SK-N-SH (cell line): ENCODE measurements around the gene TSC22D2. TPM values are rescaled to one million over a fixed set of nuclear protein-coding genes. Genes with fewer than 3 reads are reported as not detected.

Experiments
- CTCF ChIA-PET: fragments of 300-600, 350-600 bp; formaldehyde crosslinking; extraction: SDS; loops from one replicate; lab custom pipeline; 2021; lab: Yijun Ruan, JAX
- POLR2A ChIA-PET: fragments of 350-600 bp; sonication (Branson Sonifier 250); formaldehyde crosslinking; extraction: SDS; loops from one replicate; lab custom pipeline; 2020; ENCODE audit warnings: antibody characterized with exemption, inconsistent platforms; lab: Yijun Ruan, JAX
- DNase-seq: peaks from one replicate; pipeline ENCODE4 v3.0.0; 2012
- H2AFZ ChIP-seq: fragments of 200-600 bp; sonication (generic); 2 replicates; pipeline ENCODE4 v1.8.1; 2016; ENCODE audit warnings: antibody characterized with exemption, mild to moderate bottlenecking, low read depth
- H3F3A ChIP-seq: fragments of 200-600 bp; sonication (generic); replicated peaks from 2 replicates; pipeline ENCODE3; 2016; ENCODE audit warnings: antibody characterized with exemption, mild to moderate bottlenecking; ENCODE audit not compliant: insufficient read depth
- H3K27ac ChIP-seq, 2 experiments: fragments of 200-500 bp in 1 of 2; fragments of 200-600 bp in 1 of 2; sonication (Bioruptor generic) in 1 of 2; sonication (generic), shearing (Covaris generic) in 1 of 2; 2 replicates each; pipeline versions ENCODE4 v1.5.1 to v1.6.1; 2014 to 2016; ENCODE audit warnings: low read depth in 2 of 2, inconsistent platforms in 1 of 2, low read length in 1 of 2, mild to moderate bottlenecking in 1 of 2, mixed read lengths in 1 of 2
- H3K27me3 ChIP-seq: fragments of 200-600 bp; sonication (generic), shearing (Covaris generic); 2 replicates; pipeline ENCODE4 v1.6.1; 2016; ENCODE audit warnings: mixed run types; ENCODE audit not compliant: insufficient read depth
- H3K36me3 ChIP-seq, 2 experiments: fragments of 200-500 bp in 1 of 2; fragments of 200-600 bp in 1 of 2; sonication (Bioruptor generic) in 1 of 2; sonication (generic) in 1 of 2; replicated peaks in 1 of 2; 2 replicates each; pipeline versions ENCODE3 to v1.5.1; 2014 to 2016; ENCODE audit warnings: low read length in 1 of 2, mild to moderate bottlenecking in 1 of 2; ENCODE audit not compliant: insufficient read depth in 2 of 2, control insufficient read depth in 1 of 2
- H3K4me1 ChIP-seq, 2 experiments: fragments of 200-500 bp in 1 of 2; fragments of 200-600 bp in 1 of 2; sonication (Bioruptor generic) in 1 of 2; sonication (generic), shearing (Covaris generic) in 1 of 2; 2 replicates each; pipeline versions ENCODE4 v1.5.1 to v1.6.1; 2014 to 2016; ENCODE audit warnings: low read depth in 1 of 2, low read length in 1 of 2, mixed run types in 1 of 2; ENCODE audit not compliant: insufficient read depth in 2 of 2, control insufficient read depth in 1 of 2
- H3K4me2 ChIP-seq: fragments of 200-600 bp; sonication (generic), shearing (Covaris generic); 2 replicates; pipeline ENCODE4 v1.6.1; 2017; ENCODE audit warnings: mixed run types
- H3K4me3 ChIP-seq, 2 experiments: fragments of 200-500 bp in 1 of 2; fragments of 200-600 bp in 1 of 2; sonication (Bioruptor generic) in 1 of 2; sonication (generic), shearing (Covaris generic) in 1 of 2; 2 replicates each; pipeline versions ENCODE4 v1.5.1 to v1.8.1; 2014 to 2016; ENCODE audit warnings: low read depth in 2 of 2, inconsistent platforms in 1 of 2, low read length in 1 of 2, mild to moderate bottlenecking in 1 of 2, mixed read lengths in 1 of 2, moderate library complexity in 1 of 2
- H3K79me2 ChIP-seq: fragments of 200-600 bp; sonication (generic); 2 replicates; pipeline ENCODE4 v1.8.1; 2017; ENCODE audit warnings: mild to moderate bottlenecking; ENCODE audit not compliant: insufficient read depth
- H3K9ac ChIP-seq: fragments of 200-600 bp; sonication (generic); 2 replicates; pipeline ENCODE4 v1.6.1; 2017; ENCODE audit warnings: mixed run types
- H3K9me2 ChIP-seq: fragments of 200-600 bp; sonication (generic); 2 replicates; pipeline ENCODE4 v1.6.1; 2017; ENCODE audit warnings: mixed run types
- H3K9me3 ChIP-seq: fragments of 200-600 bp; sonication (generic); 2 replicates; pipeline ENCODE4 v1.6.1; 2017; ENCODE audit warnings: mixed run types, mild to moderate bottlenecking, moderate library complexity
- H4K20me1 ChIP-seq: fragments of 200-600 bp; sonication (generic); 2 replicates; pipeline ENCODE4 v1.6.1; 2017; ENCODE audit warnings: mild to moderate bottlenecking, mixed run types; ENCODE audit not compliant: insufficient read depth
- EZH2phosphoT487 ChIP-seq: fragments of 200-600 bp; sonication (generic); IDR thresholded peaks from 2 replicates; pipeline ENCODE4 v1.6.1; 2017; ENCODE audit warnings: low read depth, mixed run types, mild to moderate bottlenecking, antibody characterized with exemption, moderate library complexity, borderline replicate concordance
- FOXM1 ChIP-seq: IDR thresholded peaks from 2 replicates; pipeline ENCODE4 v1.4.0; 2012; ENCODE audit warnings: low read depth, mild to moderate bottlenecking
- MXI1 ChIP-seq: IDR thresholded peaks from 2 replicates; pipeline ENCODE4 v1.6.1; 2012; ENCODE audit warnings: mild to moderate bottlenecking, low read depth, low read length, improper control_type of control experiment
- NFIC ChIP-seq: IDR thresholded peaks from 2 replicates; pipeline ENCODE4 v1.4.0; 2012; ENCODE audit warnings: borderline replicate concordance
- RCOR1 ChIP-seq: fragments of 150-350 bp; IDR thresholded peaks from 2 replicates; pipeline ENCODE4 v1.6.1; 2017; ENCODE audit warnings: antibody characterized with exemption, low read length
- RXRA ChIP-seq: IDR thresholded peaks from 2 replicates; pipeline ENCODE4 v1.4.0; 2012; ENCODE audit warnings: low read depth, mild to moderate bottlenecking, borderline replicate concordance
- SIN3A ChIP-seq: IDR thresholded peaks from 2 replicates; pipeline ENCODE4 v1.6.1; 2012; ENCODE audit warnings: low read depth, mild to moderate bottlenecking, low read length, moderate library complexity, borderline replicate concordance
- SMC3 ChIP-seq: IDR thresholded peaks from 2 replicates; pipeline ENCODE4 v1.6.1; 2012; ENCODE audit warnings: low read depth, low read length, improper control_type of control experiment
- TAF1 ChIP-seq: IDR thresholded peaks from 2 replicates; pipeline ENCODE4 v1.6.1; 2012; ENCODE audit warnings: low read depth, mild to moderate bottlenecking, low read length, moderate library complexity, borderline replicate concordance
- TCF12 ChIP-seq: IDR thresholded peaks from 2 replicates; pipeline ENCODE4 v1.4.0; 2012
- TEAD4 ChIP-seq: IDR thresholded peaks from 2 replicates; pipeline ENCODE4 v1.4.0; 2012; ENCODE audit warnings: mild to moderate bottlenecking, borderline replicate concordance; ENCODE audit not compliant: insufficient read depth
- USF2 ChIP-seq: fragments of 150-350 bp; IDR thresholded peaks from 2 replicates; pipeline ENCODE4 v1.6.1; 2017; ENCODE audit warnings: antibody characterized with exemption, low read length, low read depth, borderline replicate concordance
- WGBS: methylation state at CpG from one replicate; pipeline ENCODE4 v1.1.6; 2017; ENCODE audit warnings: low lambda C conversion rate; 5-methylcytosine and 5-hydroxymethylcytosine counted together
- polyA plus RNA-seq, 3 experiments: library from polyadenylated mRNA; depleted of rRNA; stranded (reverse); fragments of >200 nt; gene quantifications; 2 replicates each; pipeline ENCODE4 v1.2.3, GENCODE V29; 2012
- TF ChIP-seq, protein P1 (sequence below): fragments of 200-600 bp; sonication (generic); IDR thresholded peaks from 2 replicates; pipeline ENCODE4 v1.6.1; 2017; ENCODE audit warnings: antibody characterized with exemption, mild to moderate bottlenecking, moderate library complexity
- TF ChIP-seq, protein P2 (sequence below): IDR thresholded peaks from 2 replicates; pipeline ENCODE4 v1.4.0; 2012; ENCODE audit warnings: low read depth, borderline replicate concordance
- TF ChIP-seq, protein P3 (sequence below): IDR thresholded peaks from 2 replicates; pipeline ENCODE4 v1.6.1; 2012; ENCODE audit warnings: mild to moderate bottlenecking, low read depth, low read length, moderate library complexity
- TF ChIP-seq, protein P4 (sequence below): fragments of 150-350 bp; IDR thresholded peaks from 2 replicates; pipeline ENCODE4 v1.6.1; 2016; ENCODE audit warnings: mild to moderate bottlenecking, low read depth, low read length
- TF ChIP-seq, protein P5 (sequence below): IDR thresholded peaks from 2 replicates; pipeline ENCODE4 v1.4.0; 2012; ENCODE audit warnings: low read depth

The TSC22D2 gene
- polyA plus RNA-seq, 1 of the 3 experiments (the other 2 are of a cell fraction) = 4.8 TPM

DNA sequence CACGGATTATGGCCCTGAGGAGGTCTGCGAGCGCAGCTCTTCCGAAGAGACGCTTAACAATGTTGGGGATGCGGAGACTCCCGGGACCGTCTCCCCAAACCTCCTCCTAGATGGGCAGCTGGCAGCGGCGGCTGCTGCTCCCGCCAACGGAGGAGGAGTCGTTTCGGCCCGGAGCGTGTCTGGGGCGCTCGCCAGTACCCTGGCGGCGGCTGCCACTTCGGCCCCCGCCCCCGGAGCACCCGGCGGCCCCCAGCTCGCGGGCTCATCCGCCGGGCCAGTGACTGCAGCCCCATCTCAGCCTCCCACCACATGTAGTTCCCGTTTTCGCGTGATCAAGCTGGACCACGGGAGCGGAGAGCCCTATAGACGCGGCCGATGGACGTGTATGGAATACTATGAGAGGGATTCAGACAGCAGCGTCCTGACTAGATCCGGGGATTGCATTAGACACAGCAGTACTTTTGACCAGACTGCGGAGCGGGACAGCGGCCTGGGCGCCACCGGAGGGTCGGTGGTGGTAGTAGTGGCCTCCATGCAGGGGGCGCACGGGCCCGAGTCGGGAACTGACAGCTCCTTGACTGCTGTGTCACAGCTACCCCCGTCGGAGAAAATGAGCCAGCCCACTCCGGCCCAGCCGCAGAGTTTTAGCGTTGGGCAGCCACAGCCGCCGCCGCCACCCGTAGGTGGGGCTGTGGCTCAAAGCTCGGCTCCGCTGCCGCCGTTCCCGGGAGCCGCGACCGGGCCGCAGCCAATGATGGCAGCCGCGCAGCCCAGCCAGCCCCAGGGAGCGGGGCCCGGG is 1.6 kb downstream of the TSC22D2 start (continued):
- no peak for TF ChIP-seq TEAD4
- TF ChIP-seq, protein P1, sequence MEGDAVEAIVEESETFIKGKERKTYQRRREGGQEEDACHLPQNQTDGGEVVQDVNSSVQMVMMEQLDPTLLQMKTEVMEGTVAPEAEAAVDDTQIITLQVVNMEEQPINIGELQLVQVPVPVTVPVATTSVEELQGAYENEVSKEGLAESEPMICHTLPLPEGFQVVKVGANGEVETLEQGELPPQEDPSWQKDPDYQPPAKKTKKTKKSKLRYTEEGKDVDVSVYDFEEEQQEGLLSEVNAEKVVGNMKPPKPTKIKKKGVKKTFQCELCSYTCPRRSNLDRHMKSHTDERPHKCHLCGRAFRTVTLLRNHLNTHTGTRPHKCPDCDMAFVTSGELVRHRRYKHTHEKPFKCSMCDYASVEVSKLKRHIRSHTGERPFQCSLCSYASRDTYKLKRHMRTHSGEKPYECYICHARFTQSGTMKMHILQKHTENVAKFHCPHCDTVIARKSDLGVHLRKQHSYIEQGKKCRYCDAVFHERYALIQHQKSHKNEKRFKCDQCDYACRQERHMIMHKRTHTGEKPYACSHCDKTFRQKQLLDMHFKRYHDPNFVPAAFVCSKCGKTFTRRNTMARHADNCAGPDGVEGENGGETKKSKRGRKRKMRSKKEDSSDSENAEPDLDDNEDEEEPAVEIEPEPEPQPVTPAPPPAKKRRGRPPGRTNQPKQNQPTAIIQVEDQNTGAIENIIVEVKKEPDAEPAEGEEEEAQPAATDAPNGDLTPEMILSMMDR = peak; percentile 52
- TF ChIP-seq TCF12 = no peak
- TF ChIP-seq, protein P2, sequence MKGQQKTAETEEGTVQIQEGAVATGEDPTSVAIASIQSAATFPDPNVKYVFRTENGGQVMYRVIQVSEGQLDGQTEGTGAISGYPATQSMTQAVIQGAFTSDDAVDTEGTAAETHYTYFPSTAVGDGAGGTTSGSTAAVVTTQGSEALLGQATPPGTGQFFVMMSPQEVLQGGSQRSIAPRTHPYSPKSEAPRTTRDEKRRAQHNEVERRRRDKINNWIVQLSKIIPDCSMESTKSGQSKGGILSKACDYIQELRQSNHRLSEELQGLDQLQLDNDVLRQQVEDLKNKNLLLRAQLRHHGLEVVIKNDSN = no peak
- 0 out of 2 replicates have a peak, but pooled peaks have one; percentile 12 for TF ChIP-seq TAF1
- TF ChIP-seq, all 33 proteins: peak for 7

GRCh38 chr3:150410311-150411105 is 2.4 kb downstream of the TSC22D2 start:
- TF ChIP-seq FOXM1 (no peak), SIN3A (peak; percentile 55; the same call in 1 of the 2 replicates), RXRA (no peak), MXI1 (peak; percentile 50; the same call in 1 of the 2 replicates), EZH2phosphoT487 (no peak), SMC3 (no peak), USF2 (no peak), NFIC (no peak), RCOR1 (no peak)
- TF ChIP-seq, protein P3, sequence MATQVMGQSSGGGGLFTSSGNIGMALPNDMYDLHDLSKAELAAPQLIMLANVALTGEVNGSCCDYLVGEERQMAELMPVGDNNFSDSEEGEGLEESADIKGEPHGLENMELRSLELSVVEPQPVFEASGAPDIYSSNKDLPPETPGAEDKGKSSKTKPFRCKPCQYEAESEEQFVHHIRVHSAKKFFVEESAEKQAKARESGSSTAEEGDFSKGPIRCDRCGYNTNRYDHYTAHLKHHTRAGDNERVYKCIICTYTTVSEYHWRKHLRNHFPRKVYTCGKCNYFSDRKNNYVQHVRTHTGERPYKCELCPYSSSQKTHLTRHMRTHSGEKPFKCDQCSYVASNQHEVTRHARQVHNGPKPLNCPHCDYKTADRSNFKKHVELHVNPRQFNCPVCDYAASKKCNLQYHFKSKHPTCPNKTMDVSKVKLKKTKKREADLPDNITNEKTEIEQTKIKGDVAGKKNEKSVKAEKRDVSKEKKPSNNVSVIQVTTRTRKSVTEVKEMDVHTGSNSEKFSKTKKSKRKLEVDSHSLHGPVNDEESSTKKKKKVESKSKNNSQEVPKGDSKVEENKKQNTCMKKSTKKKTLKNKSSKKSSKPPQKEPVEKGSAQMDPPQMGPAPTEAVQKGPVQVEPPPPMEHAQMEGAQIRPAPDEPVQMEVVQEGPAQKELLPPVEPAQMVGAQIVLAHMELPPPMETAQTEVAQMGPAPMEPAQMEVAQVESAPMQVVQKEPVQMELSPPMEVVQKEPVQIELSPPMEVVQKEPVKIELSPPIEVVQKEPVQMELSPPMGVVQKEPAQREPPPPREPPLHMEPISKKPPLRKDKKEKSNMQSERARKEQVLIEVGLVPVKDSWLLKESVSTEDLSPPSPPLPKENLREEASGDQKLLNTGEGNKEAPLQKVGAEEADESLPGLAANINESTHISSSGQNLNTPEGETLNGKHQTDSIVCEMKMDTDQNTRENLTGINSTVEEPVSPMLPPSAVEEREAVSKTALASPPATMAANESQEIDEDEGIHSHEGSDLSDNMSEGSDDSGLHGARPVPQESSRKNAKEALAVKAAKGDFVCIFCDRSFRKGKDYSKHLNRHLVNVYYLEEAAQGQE = no peak
- TF ChIP-seq, protein P4, sequence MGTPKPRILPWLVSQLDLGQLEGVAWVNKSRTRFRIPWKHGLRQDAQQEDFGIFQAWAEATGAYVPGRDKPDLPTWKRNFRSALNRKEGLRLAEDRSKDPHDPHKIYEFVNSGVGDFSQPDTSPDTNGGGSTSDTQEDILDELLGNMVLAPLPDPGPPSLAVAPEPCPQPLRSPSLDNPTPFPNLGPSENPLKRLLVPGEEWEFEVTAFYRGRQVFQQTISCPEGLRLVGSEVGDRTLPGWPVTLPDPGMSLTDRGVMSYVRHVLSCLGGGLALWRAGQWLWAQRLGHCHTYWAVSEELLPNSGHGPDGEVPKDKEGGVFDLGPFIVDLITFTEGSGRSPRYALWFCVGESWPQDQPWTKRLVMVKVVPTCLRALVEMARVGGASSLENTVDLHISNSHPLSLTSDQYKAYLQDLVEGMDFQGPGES = no peak
- TF ChIP-seq, protein P2 = no peak
- TF ChIP-seq, protein P5, sequence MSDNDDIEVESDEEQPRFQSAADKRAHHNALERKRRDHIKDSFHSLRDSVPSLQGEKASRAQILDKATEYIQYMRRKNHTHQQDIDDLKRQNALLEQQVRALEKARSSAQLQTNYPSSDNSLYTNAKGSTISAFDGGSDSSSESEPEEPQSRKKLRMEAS = 0 out of 2 replicates have a peak, but pooled peaks have one; percentile 2

More at GRCh38 chr3:150410311-150411105, 2.4 kb downstream of the TSC22D2 start:
- peak overlapping the region; percentile 87 to 91 for H3K4me3 ChIP-seq
- peaks cover 4 to 5% of the 10 kb centered on the region in 2 experiments; a peak in 3 of 4 replicates for H3K4me1 ChIP-seq
- H3K27ac ChIP-seq = peak overlapping the region; percentile 22 to 97; a peak in 3 of 4 replicates
- WGBS = 2% methylated on average over 19 of the region's 68 CpGs
- no peaks in the 10 kb centered on the region for H3K9me2 ChIP-seq
- H4K20me1 ChIP-seq = peaks cover 66% of the 10 kb centered on the region
- CTCF ChIA-PET = interaction anchor here (0.7 to 3.4 kb wide), 16 partner anchors 10 to 491 kb away, joined by 3 to 16 read pairs (median 4); no protein-coding TSS in a partner anchor
- POLR2A ChIA-PET = interaction anchor here (0.9 to 2.0 kb wide), 2 partner anchors 16 to 17 kb away, joined by 3 to 4 read pairs; no protein-coding TSS in a partner anchor
- H2AFZ ChIP-seq = no peak overlapping the region
- H3K27me3 ChIP-seq = no peaks in the 10 kb centered on the region
- DNase-seq = peak; percentile 39
- H3K9me3 ChIP-seq = no peaks in the 10 kb centered on the region
- peaks cover 26 to 30% of the 10 kb centered on the region in 2 experiments for H3K36me3 ChIP-seq
- H3K9ac ChIP-seq = peak overlapping the region; percentile 95
- peak overlapping the region; percentile 90 for H3K4me2 ChIP-seq
- H3K79me2 ChIP-seq = peaks cover 82% of the 10 kb centered on the region
- H3F3A ChIP-seq = peaks cover 22% of the 10 kb centered on the region
